Skeletal muscle tissue (tissue), 4 donors: ENCODE data around the gene VTI1A. TPM values are rescaled to one million over a fixed set of nuclear protein-coding genes. Genes with fewer than 3 reads are reported as not detected.

Experiments
- H3K27ac ChIP-seq: one replicate; pipeline ENCODE4 v1.7.0; 2013; ENCODE audit warnings: mild to moderate bottlenecking, low read depth, low read length, inconsistent platforms
- H3K27me3 ChIP-seq, 3 donors: one replicate each; pipeline ENCODE4 v1.7.0; 2013; ENCODE audit warnings: low read length in 3 of 3; ENCODE audit not compliant: control insufficient read depth in 3 of 3, insufficient read depth in 3 of 3
- H3K36me3 ChIP-seq, 3 donors: one replicate each; pipeline ENCODE4 v1.7.0; 2013; ENCODE audit warnings: low read length in 3 of 3; ENCODE audit not compliant: control insufficient read depth in 3 of 3, insufficient read depth in 3 of 3
- H3K4me1 ChIP-seq, 3 donors: one replicate each; pipeline ENCODE4 v1.7.0; 2013; ENCODE audit warnings: low read length in 3 of 3, mild to moderate bottlenecking in 3 of 3; ENCODE audit not compliant: control insufficient read depth in 3 of 3, insufficient read depth in 3 of 3
- H3K4me3 ChIP-seq, 3 donors: one replicate each; pipeline ENCODE4 v1.7.0; 2013; ENCODE audit warnings: low read length in 3 of 3
- H3K9ac ChIP-seq, 3 donors: one replicate each; pipeline ENCODE4 v1.7.0; 2013; ENCODE audit warnings: low read length in 3 of 3, mild to moderate bottlenecking in 3 of 3, moderate library complexity in 2 of 3, low read depth in 1 of 3
- H3K9me3 ChIP-seq, 3 donors: one replicate each; pipeline ENCODE4 v1.7.0; 2013; ENCODE audit warnings: low read length in 3 of 3; ENCODE audit not compliant: control insufficient read depth in 3 of 3
- total RNA-seq: library from RNA; depleted of rRNA; stranded (reverse); fragments of >200 nt; gene quantifications from one replicate; pipeline ENCODE4 v1.2.3, GENCODE V29; 2014
- donor health status: Osteomylitis.

The VTI1A gene
- total RNA-seq, 1 donor from 2014 or later: 18.3 TPM

- Histone ChIP-seq H3K9me3 (peaks cover 0 to 5% (median 0%) of the 10 kb centered on the region in 3 donors), H3K4me1 (peaks cover 5 to 15% (median 11%) of the 10 kb centered on the region in 3 donors), H3K27me3 (no peaks in the 10 kb centered on the region), H3K9ac (no peak overlapping the region), H3K4me3 (no peak overlapping the region), H3K36me3 (no peaks in the 10 kb centered on the region), H3K27ac (no peak overlapping the region)
Observed at GRCh38 chr10:112847778-112848177, 400.8 kb downstream of the VTI1A start.

GRCh38 chr10:112848228-112848627 is 401.2 kb downstream of the VTI1A start:
- Histone ChIP-seq H3K27ac (no peak overlapping the region), H3K9ac (no peak overlapping the region), H3K27me3 (no peaks in the 10 kb centered on the region), H3K4me1 (peaks cover under 1 to 10% (median 7%) of the 10 kb centered on the region in 3 donors), H3K4me3 (no peak overlapping the region), H3K9me3 (peaks cover 0 to 5% (median 0%) of the 10 kb centered on the region in 3 donors), H3K36me3 (no peaks in the 10 kb centered on the region)

GRCh38 chr10:112848868-112849430 is 401.9 kb downstream of the VTI1A start:
- peaks cover 0 to 5% (median 0%) of the 10 kb centered on the region in 3 donors for H3K9me3 ChIP-seq

GRCh38 chr10:112849546-112849945 is 402.5 kb downstream of the VTI1A start:
- Histone ChIP-seq H3K36me3 (no peaks in the 10 kb centered on the region), H3K27me3 (no peaks in the 10 kb centered on the region), H3K4me1 (peaks cover 0 to 5% (median 3%) of the 10 kb centered on the region in 3 donors), H3K27ac (no peak overlapping the region), H3K9ac (no peak overlapping the region), H3K4me3 (no peak overlapping the region), H3K9me3 (peaks cover 0 to 5% (median 0%) of the 10 kb centered on the region in 3 donors)

More at GRCh38 chr10:112848868-112849430, 401.9 kb downstream of the VTI1A start:
- Histone ChIP-seq H3K9ac (no peak overlapping the region), H3K4me3 (no peak overlapping the region), H3K27me3 (no peaks in the 10 kb centered on the region), H3K4me1 (peaks cover 0 to 5% (median 3%) of the 10 kb centered on the region in 3 donors), H3K27ac (no peak overlapping the region), H3K36me3 (no peaks in the 10 kb centered on the region)

- Histone ChIP-seq H3K27ac (no peak overlapping the region), H3K9me3 (peaks cover 0 to 5% (median 0%) of the 10 kb centered on the region in 3 donors), H3K4me1 (peaks cover 0 to 5% (median 3%) of the 10 kb centered on the region in 3 donors), H3K27me3 (peaks cover 0 to 2% (median 0%) of the 10 kb centered on the region in 3 donors), H3K36me3 (no peaks in the 10 kb centered on the region), H3K4me3 (no peak overlapping the region), H3K9ac (no peak overlapping the region)
Observed at GRCh38 chr10:112851181-112851580, 404.2 kb downstream of the VTI1A start.

GRCh38 chr10:112851588-112852211 is 404.7 kb downstream of the VTI1A start:
- Histone ChIP-seq H3K9ac (no peak overlapping the region), H3K9me3 (peaks cover 0 to 5% (median 0%) of the 10 kb centered on the region in 3 donors), H3K4me1 (peaks cover 0 to 5% (median 3%) of the 10 kb centered on the region in 3 donors), H3K4me3 (no peak overlapping the region), H3K36me3 (no peaks in the 10 kb centered on the region), H3K27me3 (peaks cover 0 to 2% (median 0%) of the 10 kb centered on the region in 3 donors), H3K27ac (no peak overlapping the region)

GRCh38 chr10:112852306-112852705 is 405.3 kb downstream of the VTI1A start:
- no peak overlapping the region for H3K4me3 ChIP-seq
- H3K27me3 ChIP-seq: peaks cover 0 to 2% (median 0%) of the 10 kb centered on the region in 3 donors
- H3K4me1 ChIP-seq: peaks cover 0 to 5% (median 3%) of the 10 kb centered on the region in 3 donors
- H3K27ac ChIP-seq: no peak overlapping the region
- H3K9me3 ChIP-seq: peaks cover 0 to 5% (median 0%) of the 10 kb centered on the region in 3 donors
- H3K36me3 ChIP-seq: no peaks in the 10 kb centered on the region
- no peak overlapping the region for H3K9ac ChIP-seq

GRCh38 chr10:112855134-112855533 is 408.1 kb downstream of the VTI1A start:
- H3K4me3 ChIP-seq: no peak overlapping the region
- H3K36me3 ChIP-seq: no peaks in the 10 kb centered on the region
- H3K27me3 ChIP-seq: peaks cover 0 to 2% (median 0%) of the 10 kb centered on the region in 3 donors
- no peak overlapping the region for H3K27ac ChIP-seq
- H3K9ac ChIP-seq: no peak overlapping the region
- no peaks in the 10 kb centered on the region for H3K9me3 ChIP-seq
- peaks cover 0 to 5% (median 3%) of the 10 kb centered on the region in 3 donors for H3K4me1 ChIP-seq

- Histone ChIP-seq H3K27me3 (peaks cover 0 to 2% (median 0%) of the 10 kb centered on the region in 3 donors), H3K36me3 (no peaks in the 10 kb centered on the region), H3K9ac (no peak overlapping the region), H3K4me3 (no peak overlapping the region), H3K9me3 (no peaks in the 10 kb centered on the region), H3K27ac (no peak overlapping the region), H3K4me1 (no peaks in the 10 kb centered on the region)
Observed at GRCh38 chr10:112857493-112857892, 410.5 kb downstream of the VTI1A start.

GRCh38 chr10:112858986-112859651 is 412.1 kb downstream of the VTI1A start:
- no peaks in the 10 kb centered on the region for H3K36me3 ChIP-seq
- peaks cover 0 to under 1% (median under 1%) of the 10 kb centered on the region in 3 donors for H3K9me3 ChIP-seq
- peaks cover 0 to 2% (median 0%) of the 10 kb centered on the region in 3 donors for H3K27me3 ChIP-seq
- H3K27ac ChIP-seq: no peak overlapping the region
- no peaks in the 10 kb centered on the region for H3K4me1 ChIP-seq
- no peak overlapping the region for H3K4me3 ChIP-seq
- no peak overlapping the region for H3K9ac ChIP-seq
